OCI-LY7 (cell line): ENCODE measurements around the gene SOCS6. TPM values are rescaled to one million over a fixed set of nuclear protein-coding genes. Genes with fewer than 3 reads are reported as not detected.

ENCODE experiments used
- BruUV-seq: library from RNA; stranded (reverse); fragments of 400-500 nt; replicated peaks from 2 replicates; lab custom pipeline; 2021; lab: Mats Ljungman, UMichigan
- CTCF ChIA-PET: fragments of 300-600 bp; sonication (Branson Sonifier 250); formaldehyde crosslinking; loops from one replicate; lab custom pipeline; 2022; ENCODE audit warnings: antibody characterized with exemption; ENCODE audit not compliant: unreplicated experiment; lab: Charles Lee
- POLR2A ChIA-PET: fragments of 300-600 bp; sonication (Branson Sonifier 250); formaldehyde crosslinking; loops from one replicate; lab custom pipeline; 2022; ENCODE audit warnings: antibody characterized with exemption; lab: Charles Lee
- DNase-seq: peaks from one replicate; pipeline ENCODE4 v3.0.0-alpha.2; 2015; ENCODE audit warnings: low spot score
- H2AFZ ChIP-seq: fragments of 200-600 bp; sonication (generic), shearing (Covaris generic); 2 replicates; pipeline ENCODE4 v1.6.1; 2014; ENCODE audit warnings: mild to moderate bottlenecking, antibody characterized with exemption, low read length, moderate library complexity
- H3K27ac ChIP-seq: fragments of 200-600 bp; sonication (generic); 2 replicates; pipeline ENCODE4 v1.5.1; 2014; ENCODE audit warnings: mixed run types, low read depth, mild to moderate bottlenecking, moderate library complexity, low read length, inconsistent platforms; ENCODE audit not compliant: poor library complexity, severe bottlenecking
- H3K36me3 ChIP-seq: fragments of 200-600 bp; sonication (generic); 2 replicates; pipeline ENCODE4 v1.6.1; 2014; ENCODE audit warnings: mild to moderate bottlenecking, antibody characterized with exemption, low read length, moderate library complexity, mixed read lengths; ENCODE audit not compliant: insufficient read depth
- H3K4me1 ChIP-seq: fragments of 200-600 bp; sonication (generic); 2 replicates; pipeline ENCODE4 v1.5.1; 2014; ENCODE audit warnings: mild to moderate bottlenecking, low read length; ENCODE audit not compliant: insufficient read depth, poor library complexity, severe bottlenecking
- H3K4me2 ChIP-seq: fragments of 200-600 bp; sonication (generic); 2 replicates; pipeline ENCODE4 v1.6.1; 2014; ENCODE audit warnings: mild to moderate bottlenecking, low read length
- H3K4me3 ChIP-seq: fragments of 200-600 bp; sonication (generic); 2 replicates; pipeline ENCODE4 v1.5.1; 2014; ENCODE audit warnings: mild to moderate bottlenecking, low read depth, low read length; ENCODE audit not compliant: poor library complexity, severe bottlenecking
- H3K79me2 ChIP-seq: fragments of 200-600 bp; sonication (generic); 2 replicates; pipeline ENCODE4 v1.6.1; 2016; ENCODE audit warnings: low read depth, mild to moderate bottlenecking, low read length, moderate library complexity, mixed read lengths; ENCODE audit not compliant: insufficient read depth
- H3K9me2 ChIP-seq: fragments of 200-600 bp; sonication (generic); 2 replicates; pipeline ENCODE4 v1.6.1; 2016; ENCODE audit warnings: mild to moderate bottlenecking, low read length, mixed read lengths; ENCODE audit not compliant: insufficient read depth
- H3K9me3 ChIP-seq: fragments of 200-600 bp; sonication (generic); 2 replicates; pipeline ENCODE4 v1.6.1; 2014; ENCODE audit warnings: mild to moderate bottlenecking, mixed run types, low read length, mixed read lengths
- H4K20me1 ChIP-seq: fragments of 200-600 bp; sonication (generic); 2 replicates; pipeline ENCODE4 v1.6.1; 2014; ENCODE audit warnings: mild to moderate bottlenecking, antibody characterized with exemption, low read length, moderate library complexity, mixed read lengths; ENCODE audit not compliant: insufficient read depth
- CTCF ChIP-seq: fragments of 200-600 bp; sonication (generic); conservative IDR thresholded peaks from 2 replicates; pipeline ENCODE4 v1.5.1; 2014; ENCODE audit warnings: mild to moderate bottlenecking, antibody characterized with exemption, low read length, moderate library complexity, mixed read lengths
- EZH2phosphoT487 ChIP-seq: fragments of 200-600 bp; sonication (generic); IDR thresholded peaks from 2 replicates; pipeline ENCODE4 v1.6.1; 2018; ENCODE audit warnings: low read depth, borderline replicate concordance, mild to moderate bottlenecking, mixed run types, antibody characterized with exemption, low read length, moderate library complexity, mixed read lengths
- intact Hi-C: fragments of 100-400 bp; cut with micrococcal nuclease; formaldehyde crosslinking; loops from one replicate; pipeline ENCODE4 v1.10.0; 2022; ENCODE audit not compliant: unreplicated experiment
- total RNA-seq, 2 experiments: library from RNA; depleted of rRNA in 1 of 2; stranded (reverse); fragments of >200 nt in 1 of 2; shearing (Covaris generic) in 1 of 2; gene quantifications; 2 replicates each; pipeline ENCODE4 v1.2.3, GENCODE V29; 2014 to 2022

The SOCS6 gene
- total RNA-seq, 2 experiments from 2014 or later = not detected

- no peak overlapping the region for H3K4me2 ChIP-seq
- H3K36me3 ChIP-seq = no peaks in the 10 kb centered on the region
- BruUV-seq = no TSS peak
- no peaks in the 10 kb centered on the region for H3K9me3 ChIP-seq
- intact Hi-C loops = no loop called here
- ChIA-PET CTCF (no interaction called here), POLR2A (no interaction called here)
- TF ChIP-seq EZH2phosphoT487 (no peak), CTCF (no peak)
- no peaks in the 10 kb centered on the region for H4K20me1 ChIP-seq
- H3K79me2 ChIP-seq = no peaks in the 10 kb centered on the region
- no peak overlapping the region for H3K4me3 ChIP-seq
- H3K4me1 ChIP-seq = no peaks in the 10 kb centered on the region
- H2AFZ ChIP-seq = no peak overlapping the region
- no peak for DNase-seq
- no peak overlapping the region for H3K27ac ChIP-seq
- no peaks in the 10 kb centered on the region for H3K9me2 ChIP-seq
Measured at GRCh38 chr18:70314151-70314782, 25.4 kb downstream of the SOCS6 start.

GRCh38 chr18:70319187-70319586 lies 30.3 kb downstream of the SOCS6 start:
- BruUV-seq = no TSS peak
- no peak for TF ChIP-seq EZH2phosphoT487
- TF ChIP-seq CTCF = no peak
- Histone ChIP-seq H4K20me1 (no peaks in the 10 kb centered on the region), H3K4me3 (no peak overlapping the region), H3K36me3 (no peaks in the 10 kb centered on the region), H3K9me3 (no peaks in the 10 kb centered on the region), H3K9me2 (no peaks in the 10 kb centered on the region), H3K4me2 (no peak overlapping the region), H2AFZ (no peak overlapping the region), H3K79me2 (no peaks in the 10 kb centered on the region), H3K4me1 (no peaks in the 10 kb centered on the region), H3K27ac (no peak overlapping the region)
- intact Hi-C loops = no loop called here
- ChIA-PET CTCF (no interaction called here), POLR2A (interaction anchor here (0.6 kb wide), 1 partner anchor 182 kb away, joined by 6 read pairs; no protein-coding TSS in a partner anchor)
- DNase-seq = no peak

GRCh38 chr18:70321616-70322015 lies 32.8 kb downstream of the SOCS6 start:
- no peaks in the 10 kb centered on the region for H3K9me3 ChIP-seq
- POLR2A ChIA-PET = interaction anchor here (0.7 kb wide), 1 partner anchor 36 kb away, joined by 3 read pairs; no protein-coding TSS in a partner anchor
- H3K27ac ChIP-seq = no peak overlapping the region
- H3K4me3 ChIP-seq = no peak overlapping the region
- no peak overlapping the region for H2AFZ ChIP-seq
- CTCF ChIA-PET = no interaction called here
- DNase-seq = no peak
- H3K9me2 ChIP-seq = no peaks in the 10 kb centered on the region
- no peaks in the 10 kb centered on the region for H3K79me2 ChIP-seq
- no peaks in the 10 kb centered on the region for H3K36me3 ChIP-seq
- no peaks in the 10 kb centered on the region for H4K20me1 ChIP-seq
- H3K4me1 ChIP-seq = no peaks in the 10 kb centered on the region
- TF ChIP-seq CTCF = no peak
- H3K4me2 ChIP-seq = no peak overlapping the region
- no TSS peak for BruUV-seq
- intact Hi-C loops = no loop called here
